B cell (primary cell): ENCODE results near the gene CCDC175. TPM values are rescaled to one million over a fixed set of nuclear protein-coding genes. Genes with fewer than 3 reads are reported as not detected.

Source experiments
- ATAC-seq: fragments of 200-7000 bp; cut with Tn5 transposase; one replicate; pipeline ENCODE4 v1.10.0; 2021; ENCODE audit warnings: low read depth, mild to moderate bottlenecking, moderate number of reproducible peaks, moderate library complexity
- CTCF ChIA-PET: fragments of 350-600 bp; sonication (Branson Sonifier 250); formaldehyde crosslinking; loops from one replicate; lab custom pipeline; 2021; ENCODE audit warnings: antibody characterized with exemption, inconsistent platforms; lab: Charles Lee
- POLR2A ChIA-PET: fragments of 350-600 bp; sonication (Branson Sonifier 250); formaldehyde crosslinking; loops from one replicate; lab custom pipeline; 2021; ENCODE audit warnings: antibody characterized with exemption; lab: Charles Lee
- DNase-seq: peaks from one replicate; pipeline ENCODE4 v3.0.0; 2013
- H2AFZ ChIP-seq: 2 replicates; pipeline ENCODE4 v1.6.1; 2012; ENCODE audit warnings: mild to moderate bottlenecking, low read depth, low read length; ENCODE audit not compliant: insufficient read depth, poor library complexity, severe bottlenecking
- H3K27ac ChIP-seq, 2 donors: 1 replicate in 1 of 2; 2 replicates in 1 of 2; pipeline ENCODE4 v1.5.1; 2012 to 2013; ENCODE audit warnings: low read length in 2 of 2, mild to moderate bottlenecking in 2 of 2, moderate library complexity in 1 of 2
- H3K27me3 ChIP-seq, 4 experiments: fragments of 200-600 bp in 1 of 4; sonication (generic) in 1 of 4; replicated peaks in 1 of 4; 1 replicate in 2 of 4; 2 replicates in 2 of 4; pipeline versions ENCODE4 v1.6.1 to v1.7.0; 2013 to 2016; ENCODE audit warnings: low read length in 3 of 4, mild to moderate bottlenecking in 2 of 4, mixed read lengths in 1 of 4, moderate library complexity in 1 of 4; ENCODE audit not compliant: insufficient read depth in 4 of 4, control insufficient read depth in 3 of 4; ENCODE audit errors: control extremely low read depth in 1 of 4
- H3K36me3 ChIP-seq, 2 experiments: replicated peaks in 1 of 2; 1 replicate in 1 of 2; 2 replicates in 1 of 2; pipeline versions ENCODE4 v1.6.1 to v1.7.1; 2013; ENCODE audit warnings: low read length in 1 of 2; ENCODE audit not compliant: insufficient read depth in 2 of 2, control insufficient read depth in 1 of 2; ENCODE audit errors: control extremely low read depth in 1 of 2, extremely low read depth in 1 of 2
- H3K4me1 ChIP-seq, 2 donors: fragments of 200-600 bp in 1 of 2; sonication (generic) in 1 of 2; 1 replicate in 1 of 2; 2 replicates in 1 of 2; pipeline versions ENCODE4 v1.5.1 to v1.6.1; 2013 to 2017; ENCODE audit warnings: low read length in 2 of 2; ENCODE audit not compliant: control insufficient read depth in 2 of 2, insufficient read depth in 2 of 2
- H3K4me2 ChIP-seq: replicated peaks from 2 replicates; pipeline ENCODE3; 2012; ENCODE audit warnings: mild to moderate bottlenecking, low read depth, low read length; ENCODE audit not compliant: poor library complexity, severe bottlenecking
- H3K4me3 ChIP-seq, 5 experiments: fragments of 200-600 bp in 1 of 5; sonication (generic) in 1 of 5; 1 replicate in 3 of 5; 2 replicates in 2 of 5; pipeline versions ENCODE4 v1.5.1 to v1.7.0; 2011 to 2016; ENCODE audit warnings: low read length in 4 of 5, mild to moderate bottlenecking in 4 of 5, low read depth in 2 of 5, control low read depth in 1 of 5, moderate library complexity in 1 of 5; ENCODE audit not compliant: insufficient read depth in 1 of 5; ENCODE audit errors: control extremely low read depth in 1 of 5, extremely low read depth in 1 of 5
- H3K79me2 ChIP-seq: fragments of 200-600 bp; sonication (generic); one replicate; pipeline ENCODE4 v1.6.0; 2016; ENCODE audit warnings: low read length; ENCODE audit not compliant: control insufficient read depth, insufficient read depth
- H3K9ac ChIP-seq: fragments of 200-600 bp; sonication (generic); 2 replicates; pipeline ENCODE4 v1.6.1; 2017; ENCODE audit warnings: mild to moderate bottlenecking, low read length, moderate library complexity
- H3K9me3 ChIP-seq, 3 donors: one replicate each; pipeline versions ENCODE4 v1.6.1 to v1.7.1; 2013; ENCODE audit warnings: low read length in 2 of 3; ENCODE audit not compliant: control insufficient read depth in 2 of 3, insufficient read depth in 1 of 3; ENCODE audit errors: control extremely low read depth in 1 of 3
- H4K20me1 ChIP-seq: 2 replicates; pipeline ENCODE4 v1.6.0; 2012; ENCODE audit warnings: mild to moderate bottlenecking, low read length; ENCODE audit not compliant: insufficient read depth, control insufficient read depth, poor library complexity, severe bottlenecking
- H3K27ac Mint-ChIP-seq: one replicate; pipeline ENCODE4 v1.8.0; 2021; ENCODE audit warnings: mixed read lengths
- H3K27me3 Mint-ChIP-seq: one replicate; pipeline ENCODE4 v1.8.0; 2021; ENCODE audit warnings: mixed read lengths
- H3K4me1 Mint-ChIP-seq: one replicate; pipeline ENCODE4 v1.8.0; 2021; ENCODE audit warnings: mixed read lengths
- H3K4me3 Mint-ChIP-seq: one replicate; pipeline ENCODE4 v1.8.0; 2021; ENCODE audit warnings: mixed read lengths
- H3K9me3 Mint-ChIP-seq: one replicate; pipeline ENCODE4 v1.8.0; 2022; ENCODE audit warnings: mixed read lengths; ENCODE audit not compliant: insufficient read depth
- CTCF ChIP-seq: fragments of 200-600 bp; IDR thresholded peaks from one replicate; pipeline ENCODE4 v1.8.0; 2022; ENCODE audit warnings: antibody characterized with exemption, mild to moderate bottlenecking
- EZH2 ChIP-seq: IDR thresholded peaks from 2 replicates; pipeline ENCODE4 v1.6.1; 2012; ENCODE audit warnings: borderline replicate concordance, low read depth, mild to moderate bottlenecking, moderate library complexity, low read length; ENCODE audit not compliant: insufficient read depth, poor library complexity, severe bottlenecking
- WGBS: methylation state at CpG from one replicate; pipeline ENCODE4 v1.1.5; 2013; ENCODE audit warnings: missing lambda C conversion rate; ENCODE audit not compliant: insufficient coverage; 5-methylcytosine and 5-hydroxymethylcytosine counted together
- intact Hi-C: fragments of 100-400 bp; cut with micrococcal nuclease; formaldehyde crosslinking; loops from one replicate; pipeline ENCODE4 v1.10.0; 2022
- polyA plus RNA-seq: library from polyadenylated mRNA; depleted of rRNA; stranded (reverse); fragments of >200 nt; gene quantifications from 2 replicates; pipeline ENCODE4 v1.2.3, GENCODE V29; 2012
- total RNA-seq, 2 donors: library from RNA; stranded (reverse); fragments of 120-200 nt in 1 of 2; gene quantifications; 1 replicate in 1 of 2; 2 replicates in 1 of 2; pipeline versions ENCODE4 v1.2.3 to v1.2.4, GENCODE V29; 2013 to 2022

Gene CCDC175
- total and polyA plus RNA-seq, 2 donors (not counting 1 experiment from before 2014, with no cell fraction given): not detected

GRCh38 chr14:59583755-59584154, 7.1 kb upstream of the CCDC175 start:
- DNase-seq (no peak), ATAC-seq (no peak)
- Mint-ChIP-seq H3K9me3 (no peaks in the 10 kb centered on the region), H3K4me1 (peaks cover 15% of the 10 kb centered on the region), H3K27me3 (peaks cover 4% of the 10 kb centered on the region), H3K4me3 (peak overlapping the region; percentile 15), H3K27ac (no peak overlapping the region)
- Histone ChIP-seq H2AFZ (peak overlapping the region; percentile 30), H3K27me3 (peaks cover 0 to 3% (median 0%) of the 10 kb centered on the region in 4 experiments), H3K4me1 (peaks cover 11% of the 10 kb centered on the region in 2 donors), H3K27ac (no peak overlapping the region), H3K4me2 (no peak overlapping the region), H3K9ac (no peak overlapping the region), H3K36me3 (no peaks in the 10 kb centered on the region), H4K20me1 (no peaks in the 10 kb centered on the region), H3K79me2 (no peaks in the 10 kb centered on the region), H3K9me3 (no peaks in the 10 kb centered on the region), H3K4me3 (no peak overlapping the region)
- intact Hi-C loops: no loop called here
- TF ChIP-seq EZH2 (no peak), CTCF (no peak)
- CTCF ChIA-PET: interaction anchor here (0.6 to 0.7 kb wide), 2 partner anchors 601 to 860 kb away, joined by 4 to 6 read pairs; no protein-coding TSS in a partner anchor
- POLR2A ChIA-PET: no interaction called here
- 23% methylated on average over 2 of the region's 2 CpGs for WGBS

- no peak overlapping the region for H3K27ac Mint-ChIP-seq
- 73% methylated on average over 15 of the region's 23 CpGs for WGBS
- Histone ChIP-seq H3K79me2 (no peaks in the 10 kb centered on the region), H2AFZ (no peak overlapping the region), H3K36me3 (no peaks in the 10 kb centered on the region), H4K20me1 (no peaks in the 10 kb centered on the region), H3K9me3 (no peaks in the 10 kb centered on the region), H3K9ac (no peak overlapping the region), H3K27ac (no peak overlapping the region), H3K4me3 (no peak overlapping the region), H3K27me3 (peaks cover 0 to 4% (median 2%) of the 10 kb centered on the region in 4 experiments), H3K4me2 (peak overlapping the region; percentile 4), H3K4me1 (peaks cover 11% of the 10 kb centered on the region in 2 donors)
- no peaks in the 10 kb centered on the region for H3K9me3 Mint-ChIP-seq
- peaks cover 15% of the 10 kb centered on the region for H3K4me1 Mint-ChIP-seq
- ChIA-PET POLR2A (no interaction called here), CTCF (interaction anchor here (0.7 kb wide), 1 partner anchor 859 kb away, joined by 6 read pairs; no protein-coding TSS in a partner anchor)
- ATAC-seq (peak; percentile 31), DNase-seq (peak; percentile 16)
- peak overlapping the region; percentile 15 for H3K4me3 Mint-ChIP-seq
- intact Hi-C loops: no loop called here
- peaks cover 11% of the 10 kb centered on the region for H3K27me3 Mint-ChIP-seq
- TF ChIP-seq EZH2: no peak
- peak; percentile 7 for TF ChIP-seq CTCF
Observed at GRCh38 chr14:59582845-59583509, 6.4 kb upstream of the CCDC175 start.
